Measurements from ENCODE around the gene GRPEL1.
A peak's percentile ranks its signal among the peaks of the same experiment; 100 is the strongest.
"Not testable (repeated sequence)": the region's sequence is repeated elsewhere in the genome, so short reads cannot be mapped to it uniquely, and the experiment has no call there.

GRPEL1 gene

DNA sequence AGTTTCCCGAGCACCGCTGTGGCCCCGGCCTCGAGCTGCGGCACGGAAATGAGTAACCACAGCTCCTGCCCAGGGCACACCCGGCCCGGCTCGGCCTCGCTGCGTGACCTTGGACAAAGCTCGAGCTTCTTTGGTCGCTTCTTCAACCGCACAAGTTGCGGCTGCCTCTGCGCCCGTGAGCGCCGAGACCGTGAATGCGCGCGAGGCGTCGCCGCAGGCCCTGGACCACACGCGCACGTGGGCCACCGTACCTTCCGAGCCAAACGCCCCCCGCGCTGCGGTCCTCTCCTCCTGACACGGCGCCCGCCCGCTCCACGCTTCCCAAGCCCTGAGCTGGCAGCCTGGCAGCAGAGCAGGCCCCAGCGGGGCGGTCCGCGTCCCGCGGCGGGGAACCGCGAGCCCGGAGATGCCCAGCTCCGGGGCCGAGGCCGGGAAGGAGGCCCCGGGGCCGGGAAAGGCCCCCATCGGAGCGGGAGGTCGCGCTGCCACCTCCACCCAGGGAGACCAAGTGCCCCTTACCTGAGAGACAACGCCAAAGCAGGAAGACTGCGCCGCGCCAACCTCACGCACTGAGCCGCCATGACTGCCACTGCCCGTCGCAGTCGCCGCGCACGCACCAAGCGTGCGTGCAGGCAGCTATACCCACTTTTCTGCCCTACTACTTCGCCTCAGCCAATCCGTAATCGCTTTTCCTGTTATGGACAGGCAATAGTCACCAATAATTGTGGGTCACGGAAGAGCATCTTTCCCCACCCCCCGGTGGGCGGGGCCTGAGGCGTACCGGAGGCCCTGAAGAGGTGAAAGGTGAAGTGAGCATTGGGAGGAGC lies at the start of gene GRPEL1:
TSS of gene GRPEL1 (minus strand) at position 613 of the 827 bp plus-strand sequence. CDS start at position 581, 32 bp downstream.
- FAIRE-seq, result peak; percentile 94

DNA sequence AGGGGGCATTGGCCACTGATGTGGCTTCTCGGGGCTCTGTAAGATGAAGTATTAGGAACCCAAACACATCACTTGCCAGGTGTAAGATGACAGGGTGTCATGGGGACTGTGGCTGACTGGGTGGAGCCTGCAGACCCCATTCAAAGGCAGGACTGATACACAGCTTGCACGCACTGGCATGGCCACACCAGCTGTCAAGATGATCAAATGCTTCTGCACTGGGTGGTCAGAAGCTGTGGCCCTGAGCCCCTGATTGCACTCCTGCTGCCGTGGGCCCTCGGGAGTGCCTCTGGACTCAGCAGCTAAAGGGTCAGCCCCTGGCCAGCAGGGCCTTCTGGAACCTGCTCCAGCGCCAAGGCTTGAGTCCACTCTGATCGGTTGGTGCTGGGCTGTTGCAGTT lies 48.8 kb upstream of the GRPEL1 start:
- no peak for FAIRE-seq

DNA sequence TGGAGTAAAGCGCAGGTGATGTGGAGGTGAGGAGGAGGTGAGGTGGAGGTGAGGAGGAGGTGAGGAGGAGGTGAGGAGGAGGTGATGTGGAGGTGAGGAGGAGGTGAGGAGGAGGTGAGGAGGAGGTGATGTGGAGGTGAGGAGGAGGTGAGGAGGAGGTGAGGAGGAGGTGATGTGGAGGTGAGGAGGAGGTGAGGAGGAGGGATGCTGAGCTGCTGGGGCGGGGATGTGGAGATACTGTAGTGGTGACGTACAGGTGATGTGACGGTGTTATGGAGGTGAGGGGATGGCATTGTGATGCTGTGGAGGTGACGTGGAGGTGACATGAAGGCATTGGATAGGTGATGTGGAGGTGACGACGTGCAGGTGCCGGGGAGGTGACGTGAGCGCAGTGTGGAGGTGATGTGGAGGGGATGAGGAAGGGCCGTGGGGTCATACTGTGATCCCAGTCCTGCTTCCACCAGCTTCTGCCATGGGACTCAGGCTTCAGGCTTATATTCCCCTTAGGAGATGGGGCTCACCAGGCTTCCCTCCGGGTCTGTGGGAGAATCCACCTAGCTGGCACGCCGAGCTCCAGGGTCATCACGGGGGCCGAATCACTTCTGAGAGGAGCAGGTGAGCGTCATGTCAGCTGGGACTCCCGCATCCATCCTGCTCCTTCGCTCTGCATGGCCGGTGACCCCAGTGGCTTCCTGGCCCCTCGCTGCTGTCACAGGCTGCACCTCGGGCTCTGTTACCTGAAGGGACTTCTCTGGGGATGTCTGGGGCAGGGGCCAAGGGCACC lies 47.9 kb upstream of the GRPEL1 start:
- no peak for FAIRE-seq

DNA sequence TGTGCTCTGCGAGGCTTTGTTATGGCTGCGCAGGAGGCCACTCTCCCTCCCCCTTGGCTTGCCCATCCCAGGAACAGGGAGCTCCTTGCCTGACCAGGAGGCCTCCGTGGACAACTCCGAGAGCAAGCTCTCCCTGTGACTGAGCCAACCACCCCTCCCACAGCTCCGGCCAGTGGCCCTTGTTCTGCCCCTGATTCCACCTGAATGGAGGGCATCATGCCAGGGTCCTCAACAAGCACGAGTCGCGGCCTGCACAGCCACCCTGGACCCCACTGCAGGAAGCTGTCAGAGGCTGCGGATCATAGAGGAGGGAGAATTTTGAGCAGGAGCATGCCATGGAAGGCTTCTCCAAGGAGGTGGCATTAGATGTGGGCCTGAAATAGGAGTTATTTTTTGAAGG lies 44.8 kb upstream of the GRPEL1 start:
- no peak for FAIRE-seq

DNA sequence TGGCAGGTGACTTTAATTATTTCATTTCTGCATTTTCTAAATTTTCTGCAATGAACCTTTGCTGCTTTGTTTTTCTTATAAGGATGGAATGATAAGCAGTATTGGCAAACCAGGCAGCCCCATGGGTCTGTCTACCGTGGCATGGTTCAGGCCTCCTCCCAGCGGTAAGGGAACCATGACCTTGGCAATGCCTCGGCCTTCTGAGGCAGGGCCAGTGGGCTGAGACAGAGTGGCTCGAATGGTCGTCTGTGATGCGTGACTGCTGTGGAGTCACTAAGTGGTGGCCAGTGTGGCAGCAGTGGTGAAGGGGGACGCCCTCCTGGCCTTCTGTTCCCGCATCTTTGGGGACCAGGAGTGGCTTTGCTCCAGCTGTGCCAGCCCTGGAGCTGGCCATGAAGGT lies 43.6 kb upstream of the GRPEL1 start:
- no peak for FAIRE-seq

DNA sequence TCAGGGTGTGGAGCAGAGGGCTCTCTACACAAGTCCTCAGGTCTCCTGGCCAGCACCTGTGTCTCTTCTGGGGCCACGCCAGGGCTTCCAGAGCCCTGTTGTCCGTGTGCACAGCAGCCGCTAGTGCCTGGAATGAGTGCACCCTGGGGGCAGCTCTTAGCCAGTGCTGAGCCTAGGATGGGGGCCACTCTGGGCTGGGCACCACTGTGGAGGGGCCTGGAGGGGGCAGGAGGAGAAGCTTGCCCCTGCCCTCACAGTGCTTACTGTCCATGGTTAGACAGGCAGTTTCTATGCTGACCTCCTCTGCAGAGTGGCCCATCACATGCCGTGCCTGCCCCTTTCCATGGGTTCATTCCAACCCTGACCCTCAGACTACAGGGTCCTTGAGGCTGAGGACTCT lies 42.7 kb upstream of the GRPEL1 start:
- no peak for FAIRE-seq

DNA sequence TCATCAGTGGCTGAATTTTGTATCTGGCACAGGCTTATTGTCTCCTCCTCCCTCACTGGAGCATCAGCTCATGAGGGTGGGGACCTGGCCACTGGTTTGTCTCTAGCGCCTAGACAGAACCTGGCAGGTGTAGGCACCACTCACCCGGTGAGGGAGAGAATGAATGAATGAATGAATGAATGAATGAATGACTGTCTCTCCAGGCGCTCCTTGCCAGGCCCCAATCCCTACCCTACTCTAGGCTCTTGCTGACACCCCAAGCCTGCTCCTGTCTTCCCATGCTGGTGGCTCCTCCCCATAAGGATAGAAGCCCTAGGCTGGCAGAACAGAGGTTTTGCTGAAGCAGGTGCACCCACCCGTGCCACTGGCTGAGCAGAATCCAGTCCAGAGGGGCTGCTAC lies 41.3 kb upstream of the GRPEL1 start:
- no peak for FAIRE-seq

DNA sequence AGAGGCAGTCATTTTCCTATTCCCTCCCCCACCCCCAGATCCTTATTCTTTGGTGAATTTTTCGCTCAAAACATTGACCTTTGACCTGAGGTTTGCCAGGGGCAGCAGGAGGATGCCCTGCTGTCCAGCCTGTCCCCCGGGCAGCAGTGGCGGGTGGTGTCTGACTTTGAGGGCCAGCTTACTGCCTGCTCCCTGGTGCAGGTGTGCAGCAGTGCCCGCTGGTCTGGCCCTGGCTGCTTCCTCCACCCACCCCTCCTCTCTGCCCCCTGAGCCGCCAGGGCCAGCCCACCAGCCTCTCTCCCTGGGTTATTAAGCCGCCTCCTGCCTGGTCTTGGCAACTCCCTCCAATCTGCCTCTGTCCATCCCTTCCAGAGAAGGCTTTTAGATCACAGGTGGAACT lies 40.8 kb upstream of the GRPEL1 start:
- no peak for FAIRE-seq

DNA sequence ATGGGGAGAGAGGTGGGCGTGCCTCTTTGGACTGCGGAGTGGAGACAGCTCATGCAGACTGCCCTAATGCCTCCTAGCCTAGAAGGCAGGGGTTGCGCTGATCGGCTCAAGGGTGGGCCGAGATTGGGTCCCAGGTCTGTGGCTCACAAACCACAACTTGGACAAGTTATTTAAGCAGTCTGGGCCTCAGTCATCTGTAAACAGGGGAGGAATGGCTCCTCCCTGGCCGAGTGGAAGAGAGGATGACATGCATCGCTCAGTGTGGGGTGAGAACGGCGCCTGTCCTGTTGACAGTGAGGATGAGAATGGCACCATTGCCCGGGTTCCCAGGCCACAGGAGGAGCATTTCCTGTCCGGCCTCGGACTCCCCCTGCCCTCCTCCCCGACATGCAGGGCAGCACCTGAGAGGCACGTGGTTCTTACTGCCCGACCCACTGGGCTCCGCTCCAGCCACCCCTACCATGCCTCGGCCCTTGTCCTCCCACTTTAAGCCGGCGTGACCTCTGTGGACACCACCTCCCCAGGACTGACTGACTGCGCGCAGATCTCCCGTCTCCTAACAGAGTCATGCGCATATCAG lies 40.3 kb upstream of the GRPEL1 start:
- no peak for FAIRE-seq

DNA sequence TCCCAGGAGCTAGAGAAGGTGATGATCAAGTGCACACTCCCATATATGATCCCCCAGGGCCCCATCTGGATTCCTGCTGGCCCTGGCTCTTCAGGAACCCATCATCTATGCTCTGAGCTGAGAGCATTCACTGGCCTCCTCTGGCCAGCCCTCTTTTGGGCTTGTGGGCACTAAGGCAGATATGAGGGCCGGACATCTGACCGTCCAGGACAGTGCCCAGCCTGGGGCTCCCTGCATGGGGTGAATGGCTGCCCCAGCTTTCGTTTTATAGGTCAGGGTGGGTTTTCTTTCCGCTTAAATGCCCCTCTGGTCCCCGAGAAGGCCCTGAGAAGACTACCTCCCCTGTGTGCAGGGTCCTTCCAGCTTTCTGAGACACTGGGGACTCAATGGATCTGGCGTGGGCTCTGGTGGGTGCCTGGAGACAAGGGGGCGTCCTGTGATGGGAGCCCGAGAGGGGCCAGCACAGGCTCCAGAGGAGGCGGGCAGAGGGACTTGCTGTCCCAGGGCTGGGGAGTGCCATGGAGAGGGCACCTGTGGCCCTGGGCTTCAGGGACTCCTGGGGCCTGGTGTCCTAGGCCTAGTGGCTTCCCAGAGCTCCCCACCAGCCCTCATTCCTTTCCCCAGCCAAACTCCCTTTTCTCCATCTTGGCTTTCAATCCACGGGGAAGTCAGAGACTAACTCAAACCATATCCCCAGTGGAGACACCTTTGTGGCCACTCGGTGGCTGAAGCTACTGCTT lies 39.5 kb upstream of the GRPEL1 start:
- FAIRE-seq, result no peak

DNA sequence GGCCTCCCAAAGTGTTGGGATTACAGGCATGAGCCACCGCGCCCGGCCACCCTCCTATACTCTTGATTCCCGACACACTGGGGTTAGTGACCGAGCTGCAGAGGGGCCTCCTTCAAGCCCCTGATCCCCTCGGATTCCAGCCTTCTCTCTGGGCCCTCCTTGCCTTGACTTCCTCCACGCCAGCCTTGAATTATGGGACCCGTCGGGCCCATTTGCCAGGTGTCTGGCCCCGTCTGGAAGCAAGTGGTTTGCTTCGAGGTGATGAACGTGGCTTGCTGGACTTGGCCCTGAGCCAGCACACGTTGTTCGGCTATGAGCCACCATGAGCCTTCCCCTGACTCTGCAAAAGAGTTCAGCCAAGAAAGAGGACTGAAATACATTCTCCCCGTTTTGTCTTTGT lies 37.4 kb upstream of the GRPEL1 start:
- no peak for FAIRE-seq

DNA sequence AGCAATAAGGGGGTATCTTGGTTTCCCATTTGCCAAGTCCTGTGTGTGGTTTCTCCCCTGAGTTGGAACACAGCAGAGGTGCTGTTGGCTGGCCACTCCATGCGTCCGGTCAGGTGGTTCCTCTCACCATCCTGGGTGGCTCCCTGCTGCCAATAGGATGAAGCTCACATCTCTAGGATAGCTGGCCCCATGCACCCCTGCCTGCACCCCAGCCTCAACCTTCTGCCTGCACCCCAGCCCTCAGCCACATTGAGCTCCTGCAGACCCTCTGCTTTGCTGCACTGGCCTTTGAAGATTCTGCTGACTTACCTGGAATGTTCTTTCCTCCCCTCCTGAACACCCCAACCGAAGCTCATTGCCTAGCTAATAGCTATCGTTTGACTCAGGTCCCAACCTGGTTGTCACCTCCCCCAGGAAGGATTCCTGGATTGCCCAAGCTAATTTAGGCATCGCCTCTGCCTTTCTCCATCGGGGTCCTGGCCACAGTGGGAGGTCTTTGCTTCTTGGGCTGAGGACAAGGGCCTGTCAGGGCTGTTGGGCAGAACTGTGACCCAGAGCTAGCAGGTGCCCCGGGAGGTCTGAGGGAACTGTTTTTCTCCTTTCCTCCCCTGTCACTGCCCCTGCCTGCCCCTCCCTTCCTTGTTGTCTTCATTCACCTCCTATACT lies 36.6 kb upstream of the GRPEL1 start:
- FAIRE-seq, result no peak

DNA sequence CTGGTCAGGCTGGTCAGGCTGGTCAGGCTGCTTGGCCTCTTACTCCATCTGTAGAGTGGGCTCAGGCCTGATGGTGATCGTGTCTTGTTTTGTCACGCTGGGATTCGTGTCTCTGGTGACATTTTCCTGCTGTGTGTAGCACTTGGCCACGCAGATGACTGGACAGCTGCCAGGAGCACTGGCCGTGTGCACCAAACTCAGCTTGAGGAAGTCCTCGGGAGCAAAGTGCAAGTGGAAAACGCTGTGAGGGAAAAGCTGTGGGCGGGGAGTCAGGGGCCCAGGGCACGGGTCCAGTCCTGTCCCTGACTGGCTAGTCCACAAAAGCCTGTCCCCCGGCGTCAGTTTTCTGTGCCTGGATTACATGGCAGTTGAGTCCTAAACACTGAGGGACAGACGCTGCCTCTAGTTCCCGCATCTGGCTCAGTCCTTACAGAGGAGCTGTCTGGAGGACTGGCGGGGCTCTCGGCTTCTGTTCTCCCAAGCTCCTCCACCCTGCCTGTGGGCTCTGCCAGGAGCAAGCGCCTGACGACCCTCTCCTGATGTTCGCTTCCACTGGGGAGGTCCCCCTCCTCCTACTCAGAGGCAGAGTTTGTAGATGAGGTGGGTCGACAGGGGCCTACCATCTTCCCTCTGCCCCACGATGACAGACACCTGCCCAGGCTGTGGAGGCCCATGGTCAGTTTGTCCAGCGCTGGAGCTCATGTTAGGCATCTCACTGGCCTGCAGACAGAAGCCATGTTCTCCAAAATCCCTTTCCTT lies 35.9 kb upstream of the GRPEL1 start:
- FAIRE-seq, result no peak

DNA sequence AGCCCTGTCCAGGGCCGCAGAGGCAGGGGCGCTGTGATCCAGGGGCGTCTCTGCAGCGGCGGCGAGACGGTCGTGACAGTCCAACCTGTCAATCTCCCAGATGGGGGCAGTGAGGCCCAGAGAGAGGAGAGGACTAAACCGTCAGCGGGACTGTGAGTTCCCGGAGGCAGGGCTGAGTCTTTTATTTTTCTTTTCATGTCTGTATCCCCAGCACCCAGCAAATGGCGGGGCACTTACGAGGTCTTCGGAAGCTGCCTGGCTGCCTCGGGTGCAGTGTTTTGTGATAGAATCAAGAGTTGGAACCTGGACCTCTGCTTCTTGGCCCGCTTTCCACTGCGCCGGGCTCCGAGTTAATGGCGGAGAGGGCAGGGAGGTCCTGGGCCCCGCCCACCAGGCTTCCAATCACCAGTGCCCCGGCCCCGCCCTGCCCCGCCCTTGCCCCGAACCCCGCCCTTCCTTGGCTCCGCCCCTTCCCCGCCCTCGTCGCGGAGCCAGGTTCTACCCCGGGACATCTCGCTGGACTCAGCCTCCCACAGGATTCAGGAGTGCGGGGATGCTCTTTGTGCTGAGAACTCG lies 35.3 kb upstream of the GRPEL1 start:
- no peak for FAIRE-seq

DNA sequence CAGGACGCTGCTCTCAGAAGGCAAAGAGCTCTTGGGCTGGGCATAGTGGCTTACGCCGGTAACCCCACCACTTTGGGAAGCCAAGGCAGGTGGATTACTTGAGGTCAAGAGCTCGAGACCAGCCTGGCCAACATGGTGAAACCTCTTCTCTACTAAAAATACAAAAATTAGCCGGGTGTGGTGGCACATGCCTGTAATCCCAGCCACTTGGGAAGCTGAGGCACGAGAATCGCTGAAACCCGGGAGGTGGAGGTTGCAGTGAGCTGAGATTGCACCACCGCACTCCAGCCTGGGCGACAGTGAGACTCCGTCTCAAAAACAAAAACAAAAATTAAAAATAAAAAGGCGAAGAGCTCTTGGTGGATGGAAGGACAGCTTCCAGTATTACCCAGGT lies 34.6 kb upstream of the GRPEL1 start:
- not testable (repeated sequence) for FAIRE-seq

DNA sequence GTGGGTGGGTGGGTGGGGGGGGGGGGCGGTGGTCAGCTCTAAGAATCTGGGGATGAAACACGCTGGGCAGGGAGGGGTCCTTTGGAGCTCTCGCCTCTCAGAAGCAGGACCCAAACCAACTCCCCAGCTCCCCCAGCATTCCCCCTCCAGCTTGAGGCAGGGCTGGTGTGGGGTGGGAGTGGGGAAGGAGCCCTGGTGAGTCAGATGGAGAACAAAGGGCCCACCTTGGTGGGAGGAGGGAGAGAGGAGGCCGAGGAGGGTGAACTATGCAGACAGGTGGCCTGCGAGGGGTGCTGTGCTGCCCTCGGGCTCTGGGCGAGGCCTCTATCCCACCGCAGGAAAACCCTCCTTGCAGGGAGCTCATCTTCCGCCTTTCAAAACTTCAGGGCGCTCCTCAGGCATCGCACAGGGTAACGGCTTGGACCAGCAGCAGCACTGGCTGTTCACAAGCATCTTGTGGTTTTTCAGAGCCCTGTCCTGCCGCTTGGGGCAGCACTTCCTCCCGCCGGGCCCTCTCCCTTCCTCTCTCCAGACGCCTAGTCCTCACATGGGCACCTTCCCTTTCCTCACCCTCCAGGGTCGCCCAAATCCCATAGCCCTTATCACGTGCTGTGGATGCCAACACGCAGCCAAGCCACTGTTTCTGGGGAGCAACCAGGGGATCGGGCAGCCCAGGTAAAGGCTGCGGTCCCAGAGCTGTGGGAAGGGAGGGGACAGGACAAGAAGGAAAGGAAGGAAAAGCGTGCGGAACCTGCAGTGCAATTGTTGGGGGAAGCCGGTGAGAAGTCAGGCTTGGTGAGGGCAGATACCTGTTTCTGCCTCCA lies 34.0 kb upstream of the GRPEL1 start:
- FAIRE-seq, result no peak

DNA sequence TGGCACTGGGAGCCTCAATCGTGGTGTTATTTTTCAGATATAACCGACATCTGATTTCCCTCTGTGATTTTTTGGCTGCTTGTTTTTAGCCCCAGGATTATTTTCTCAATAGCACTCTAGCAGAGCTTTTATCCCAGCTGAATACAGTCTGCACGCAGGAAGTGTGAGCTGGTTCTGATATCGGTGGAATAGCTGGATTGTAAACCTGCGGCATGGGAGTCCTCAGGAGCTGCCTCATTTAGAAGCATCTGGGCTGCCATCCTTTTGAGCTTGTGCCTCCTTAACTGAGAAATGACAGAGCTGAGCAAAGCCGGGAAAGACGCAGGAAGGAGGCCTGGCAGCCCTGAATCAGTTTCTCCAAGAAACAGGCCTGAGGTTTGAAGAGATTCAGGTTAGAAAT lies 28.4 kb upstream of the GRPEL1 start:
- FAIRE-seq, result no peak

DNA sequence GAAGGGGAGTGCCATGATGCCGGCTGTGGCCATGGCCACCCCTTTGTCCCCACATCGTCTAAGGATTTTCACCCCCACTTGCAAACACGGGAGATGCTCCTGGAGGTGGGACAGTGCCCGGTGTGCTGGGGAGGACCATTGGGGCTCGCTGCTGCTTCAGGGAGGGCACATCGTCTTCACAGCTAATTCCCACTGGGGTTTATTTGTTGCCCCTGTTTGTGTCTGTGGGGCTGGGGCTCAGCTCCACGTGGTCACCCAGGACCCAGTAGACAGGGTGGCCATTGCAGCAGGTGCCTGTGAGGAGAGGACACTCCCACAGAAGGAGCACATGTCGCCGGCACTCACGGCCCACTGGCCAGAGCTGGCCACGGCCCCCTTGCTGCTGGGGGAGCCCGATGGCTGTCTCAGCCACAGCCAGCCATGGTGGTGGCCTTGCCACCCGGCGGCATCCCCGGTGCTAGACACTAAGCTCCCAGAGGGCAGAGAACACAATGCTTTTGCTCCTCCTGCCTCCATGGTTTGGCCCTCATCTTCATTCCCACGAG lies 27.8 kb upstream of the GRPEL1 start:
- FAIRE-seq, result no peak

DNA sequence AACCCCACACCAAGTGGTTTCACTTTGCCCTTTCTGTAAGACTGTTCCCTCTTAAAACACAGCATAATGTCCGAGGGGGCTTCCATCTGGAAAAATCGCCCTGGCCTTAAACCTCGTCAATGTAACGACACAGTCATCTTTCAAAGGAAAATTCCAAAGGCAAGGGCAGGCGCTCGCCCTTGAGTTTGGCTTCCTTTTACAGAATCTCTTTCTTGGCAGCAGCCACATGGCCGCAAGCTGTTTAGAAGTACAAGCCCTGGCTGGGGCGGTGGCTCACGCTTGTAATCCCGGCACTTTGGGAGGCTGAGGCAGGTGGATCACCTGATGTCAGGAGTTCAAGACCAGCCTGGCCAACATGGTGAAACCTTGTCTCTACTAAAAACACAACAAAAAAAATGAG lies 27.1 kb upstream of the GRPEL1 start:
- FAIRE-seq, result no peak

DNA sequence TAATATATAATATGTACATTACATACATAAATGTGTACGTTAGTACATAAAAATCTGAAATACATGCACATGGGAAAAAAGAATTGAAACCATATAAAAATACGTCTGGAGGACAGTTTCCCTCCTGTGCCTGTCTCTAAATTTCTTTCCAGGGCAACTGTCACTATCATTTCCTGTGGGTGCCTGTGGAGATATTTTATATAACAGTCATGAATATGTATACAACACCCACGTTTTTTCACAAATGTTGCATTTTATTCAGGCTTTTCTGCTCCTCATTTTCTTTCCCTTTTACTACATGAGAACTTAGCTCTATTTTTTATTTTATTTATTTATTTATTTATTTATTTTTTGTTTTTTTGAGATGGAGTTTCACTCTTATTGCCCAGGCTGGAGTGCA lies 24.2 kb upstream of the GRPEL1 start:
- FAIRE-seq, result no peak

Measured in endometrium (tissue), 2 donors.